Retinal pigment epithelial cell (primary cell): Measurements from ENCODE around the gene SAPCD1.
A peak's percentile ranks its signal among the peaks of the same experiment; 100 is the strongest.

Experiments used
- DNase-seq: peaks from one replicate; pipeline ENCODE4 v3.0.0-alpha.2; 2010; ENCODE audit warnings: low read depth
- H3K4me3 ChIP-seq: 2 replicates; pipeline ENCODE4 v1.5.1; 2011; ENCODE audit warnings: mild to moderate bottlenecking, low read length, control low read depth, moderate library complexity
- TF ChIP-seq, protein P1 (sequence below): conservative IDR thresholded peaks from 2 replicates; pipeline ENCODE4 v1.5.1; 2011; ENCODE audit warnings: low read depth, low read length, control low read depth, inconsistent platforms

SAPCD1 gene

DNA sequence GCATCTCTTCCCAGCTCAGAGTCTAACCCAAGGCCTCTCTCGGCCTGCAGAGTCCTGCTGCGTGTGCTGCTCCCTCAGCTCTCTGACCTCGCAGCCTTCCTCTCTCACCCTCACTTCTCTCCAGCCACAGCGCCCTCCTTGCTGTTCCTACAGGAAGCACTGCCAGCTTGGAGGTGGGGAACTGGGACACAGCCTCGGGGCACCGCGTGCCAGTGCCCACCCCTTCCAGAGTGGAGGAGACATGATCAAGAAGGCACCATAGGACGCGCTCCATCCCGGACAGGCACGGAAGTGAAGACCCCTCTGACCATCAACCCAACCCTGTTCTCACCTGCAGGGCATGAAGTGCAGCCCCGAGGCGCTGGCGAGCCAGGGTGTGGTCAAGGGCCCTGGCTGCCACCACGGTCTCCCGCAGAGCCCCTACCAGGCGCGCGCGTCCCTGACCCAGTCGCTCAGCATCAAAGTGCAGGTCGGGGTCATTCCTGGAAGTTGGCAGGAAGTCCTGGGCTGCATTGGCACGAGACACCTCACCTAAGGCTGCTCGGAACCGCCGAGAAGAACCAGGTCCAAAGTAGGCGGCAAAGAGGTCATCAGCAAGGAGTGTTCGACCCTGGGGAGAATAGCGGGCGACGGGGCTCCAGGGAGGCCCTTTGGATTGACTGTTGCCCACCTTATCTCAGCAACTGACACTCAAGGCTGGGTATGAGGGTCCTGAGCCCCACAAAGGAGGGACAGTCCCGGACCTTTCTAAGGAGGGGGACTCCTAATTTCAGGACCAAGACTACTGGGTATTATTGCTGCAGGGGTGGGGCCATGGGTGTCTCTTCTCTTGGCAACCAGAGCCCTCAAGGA is 13.4 kb downstream of the SAPCD1 start:
- DNase-seq, result no peak
- TF ChIP-seq, protein P1, sequence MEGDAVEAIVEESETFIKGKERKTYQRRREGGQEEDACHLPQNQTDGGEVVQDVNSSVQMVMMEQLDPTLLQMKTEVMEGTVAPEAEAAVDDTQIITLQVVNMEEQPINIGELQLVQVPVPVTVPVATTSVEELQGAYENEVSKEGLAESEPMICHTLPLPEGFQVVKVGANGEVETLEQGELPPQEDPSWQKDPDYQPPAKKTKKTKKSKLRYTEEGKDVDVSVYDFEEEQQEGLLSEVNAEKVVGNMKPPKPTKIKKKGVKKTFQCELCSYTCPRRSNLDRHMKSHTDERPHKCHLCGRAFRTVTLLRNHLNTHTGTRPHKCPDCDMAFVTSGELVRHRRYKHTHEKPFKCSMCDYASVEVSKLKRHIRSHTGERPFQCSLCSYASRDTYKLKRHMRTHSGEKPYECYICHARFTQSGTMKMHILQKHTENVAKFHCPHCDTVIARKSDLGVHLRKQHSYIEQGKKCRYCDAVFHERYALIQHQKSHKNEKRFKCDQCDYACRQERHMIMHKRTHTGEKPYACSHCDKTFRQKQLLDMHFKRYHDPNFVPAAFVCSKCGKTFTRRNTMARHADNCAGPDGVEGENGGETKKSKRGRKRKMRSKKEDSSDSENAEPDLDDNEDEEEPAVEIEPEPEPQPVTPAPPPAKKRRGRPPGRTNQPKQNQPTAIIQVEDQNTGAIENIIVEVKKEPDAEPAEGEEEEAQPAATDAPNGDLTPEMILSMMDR, result no peak
- H3K4me3 ChIP-seq, result no peak overlapping the region

DNA sequence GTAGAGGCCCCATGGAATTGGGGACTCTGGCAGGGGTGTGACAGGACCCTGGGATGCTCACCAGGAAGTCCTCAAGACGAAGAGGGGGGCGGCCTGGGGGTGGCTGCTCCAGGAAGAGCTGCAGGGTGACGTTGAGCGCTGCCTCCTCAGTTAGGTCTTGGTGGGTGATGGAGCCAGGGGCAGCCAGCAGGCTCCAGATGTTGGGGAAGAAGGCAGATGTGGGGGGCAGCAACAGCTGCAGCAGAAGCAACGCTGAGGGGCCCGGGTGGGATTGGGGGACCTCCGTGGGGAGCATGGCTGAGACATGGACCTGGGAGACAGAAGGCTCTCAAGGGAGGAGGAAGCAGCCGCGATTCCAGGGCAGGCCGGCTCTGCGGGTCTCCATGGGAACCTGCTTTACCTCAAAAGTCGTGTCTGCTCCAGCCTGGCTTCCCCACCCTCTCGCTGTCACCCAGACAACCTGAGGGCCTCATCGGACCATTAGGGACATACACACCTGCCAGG is 14.1 kb downstream of the SAPCD1 start:
- DNase-seq, result no peak
- no peak overlapping the region for H3K4me3 ChIP-seq
- TF ChIP-seq, protein P1, result no peak

DNA sequence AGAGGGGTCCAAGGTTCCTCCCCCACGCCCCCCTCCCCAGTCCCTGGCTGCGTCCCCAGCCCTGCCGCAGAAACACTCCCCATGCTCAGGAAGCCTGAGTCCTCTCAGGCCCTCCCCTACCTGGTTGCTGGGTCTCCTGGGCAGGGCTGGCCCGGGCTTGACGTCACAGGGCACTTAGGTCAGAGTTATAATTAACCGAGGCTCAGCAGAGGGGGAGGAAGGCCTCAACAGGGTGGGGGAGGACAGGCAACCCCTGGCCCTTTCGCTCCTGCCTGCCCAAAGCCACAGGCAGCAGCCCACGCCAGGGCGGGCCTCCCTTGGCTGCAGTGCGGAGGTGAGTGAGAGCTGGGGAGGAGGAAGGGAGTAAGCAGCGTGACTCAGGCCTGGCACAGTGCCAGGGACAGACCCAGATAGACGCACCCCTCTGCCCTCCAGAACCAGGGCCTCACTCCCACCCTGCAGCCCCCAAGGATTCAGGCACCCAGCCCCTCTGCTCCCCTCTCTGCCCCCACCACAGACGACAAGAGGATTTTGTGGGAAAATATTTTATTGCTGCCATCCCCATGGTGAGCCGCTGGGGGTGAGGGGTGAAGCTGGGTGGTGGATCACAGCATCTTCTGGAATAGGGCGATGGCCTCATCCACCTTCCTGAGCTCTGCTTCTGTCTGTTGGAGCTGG is 14.7 kb downstream of the SAPCD1 start, which contains the start of gene VWA7:
TSS of gene VWA7 (minus strand) at position 340 of the 678 bp plus-strand sequence. CDS start 549 bp downstream, outside the sequence.
- no peak within 1 kb of the TSS for H3K4me3 ChIP-seq

DNA sequence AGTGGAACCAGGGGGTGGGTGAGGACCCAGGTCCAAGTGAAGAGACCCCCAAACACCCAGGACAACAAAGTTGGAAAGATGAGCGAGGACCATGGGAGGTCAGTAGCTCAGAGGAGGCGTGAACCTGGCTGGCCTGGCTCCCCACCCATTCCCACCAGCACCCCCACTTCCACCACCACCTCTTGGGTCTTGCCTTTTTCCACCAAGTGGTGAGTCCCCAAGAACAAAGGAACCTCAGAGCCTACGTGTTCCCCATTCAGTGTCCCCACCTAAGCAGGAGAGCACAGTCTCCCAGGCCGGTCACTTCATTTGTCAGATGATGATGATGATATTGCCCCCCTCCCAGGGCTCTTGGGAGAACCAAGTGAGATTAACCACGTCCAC is 15.2 kb downstream of the SAPCD1 start:
- H3K4me3 ChIP-seq, result no peak overlapping the region
- no peak for DNase-seq
- TF ChIP-seq, protein P1, result no peak

More for the DNA sequence above, 14.7 kb downstream of the SAPCD1 start, which contains the start of gene VWA7:
- DNase-seq, result peak; percentile 72
- TF ChIP-seq, protein P1, result no peak

DNA sequence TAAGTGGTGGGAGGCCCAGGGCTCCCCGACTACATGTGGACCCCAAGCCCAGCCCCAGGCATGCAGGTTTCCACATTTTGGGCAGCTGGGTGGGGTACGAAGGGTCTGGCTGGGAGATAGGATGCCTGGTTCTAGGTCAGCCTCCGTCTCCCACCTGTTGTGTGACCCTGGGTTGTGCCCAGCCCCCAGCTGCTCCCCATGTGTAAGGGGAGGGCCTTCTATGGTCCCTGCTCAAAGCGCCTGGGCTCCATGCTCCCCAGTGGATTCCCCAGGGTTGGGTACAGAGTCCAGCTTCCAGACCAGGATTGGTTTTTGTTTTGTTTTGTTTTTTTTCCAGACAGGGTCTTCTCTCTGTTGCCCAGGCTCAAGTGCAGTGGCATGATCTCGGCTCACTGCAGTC is 15.7 kb downstream of the SAPCD1 start:
- DNase-seq, result no peak
- TF ChIP-seq, protein P1, result no peak
- no peak overlapping the region for H3K4me3 ChIP-seq

DNA sequence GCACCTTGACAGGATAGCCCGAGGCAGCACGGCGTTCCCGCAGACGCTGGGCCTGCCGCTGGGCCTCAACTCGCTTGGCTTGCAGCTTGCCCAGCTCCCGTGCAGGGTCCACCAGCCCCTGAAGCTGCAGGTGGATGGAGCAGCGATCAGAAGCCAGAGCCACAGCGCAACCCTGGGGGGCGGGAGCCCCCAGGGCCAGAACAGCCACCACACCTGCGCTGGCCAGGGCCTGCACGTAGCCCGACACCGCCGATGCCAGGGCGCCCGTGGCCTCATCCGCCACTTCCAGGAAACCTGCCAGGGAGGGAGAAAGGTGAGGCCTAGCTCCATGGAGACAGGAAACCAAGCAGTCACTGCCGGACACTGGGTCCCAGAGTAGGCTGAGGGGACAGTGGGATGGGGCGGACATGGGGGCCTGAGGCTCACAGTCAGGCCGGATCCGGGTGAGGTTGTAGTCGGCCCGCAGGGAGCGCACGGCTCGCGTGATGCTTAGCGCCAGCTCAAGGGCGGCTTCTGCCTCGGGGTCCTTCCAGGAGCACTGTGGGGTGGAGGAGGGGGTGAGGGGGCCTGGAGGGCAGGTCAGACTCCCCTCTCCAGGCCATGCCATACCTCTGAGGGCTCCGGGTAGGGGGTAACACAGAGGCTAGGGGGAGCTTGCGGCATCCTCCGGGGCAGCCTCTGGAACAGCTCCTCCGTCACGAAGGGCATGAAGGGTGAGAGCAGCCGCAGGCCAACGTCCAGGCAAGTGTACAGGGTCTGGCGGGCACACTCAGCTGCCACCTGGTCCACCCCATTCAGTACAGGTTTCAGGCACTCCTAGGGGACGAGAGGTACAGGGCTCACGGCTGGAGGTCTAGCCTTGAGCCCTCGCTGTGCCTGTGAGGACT is 16.8 kb downstream of the SAPCD1 start:
- TF ChIP-seq, protein P1, result no peak
- no peak for DNase-seq
- no peak overlapping the region for H3K4me3 ChIP-seq
